HG03060 (cell line): ENCODE measurements around the gene CPM.
"Not testable (repeated sequence)": the region's sequence is repeated elsewhere in the genome, so short reads cannot be mapped to it uniquely, and the experiment has no call there.

ENCODE experiments used
- ATAC-seq: cut with Tn5 transposase; IDR thresholded peaks from one replicate; pipeline ENCODE4 v1.9.1; 2021; ENCODE audit warnings: low read depth, moderate number of reproducible peaks; ENCODE audit not compliant: unreplicated experiment

Gene CPM

DNA sequence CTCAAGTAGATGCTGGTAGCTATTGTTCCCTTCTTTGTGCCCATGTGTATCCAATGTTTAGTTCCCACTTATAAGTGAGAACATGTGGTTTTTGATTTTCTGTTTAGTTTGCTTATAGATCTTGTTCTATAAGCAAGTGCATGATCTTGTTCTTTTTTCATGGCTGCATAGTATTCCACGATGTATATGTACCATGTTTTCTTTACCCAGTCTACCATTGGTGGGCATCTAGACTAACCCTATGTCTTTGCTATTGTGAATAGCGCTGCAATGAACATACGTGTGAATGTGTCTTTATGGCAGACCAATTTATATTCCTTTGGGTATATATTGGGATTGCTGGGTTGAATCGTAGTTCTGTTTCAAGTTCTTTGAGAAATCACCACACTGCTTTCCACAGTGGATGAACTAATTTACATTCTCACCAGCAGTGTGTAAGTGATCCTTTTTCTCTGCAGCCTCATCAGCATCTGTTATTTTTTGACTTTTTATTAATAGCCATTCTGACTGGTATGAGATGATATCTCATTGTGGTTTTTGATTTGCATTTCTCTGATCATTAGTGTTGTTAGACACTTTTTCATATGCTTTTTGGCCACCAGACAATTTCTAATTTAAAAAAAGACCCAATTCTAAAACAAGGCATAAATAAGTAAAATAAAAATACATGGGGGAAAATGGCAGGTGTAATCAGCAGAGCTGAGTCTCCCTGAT, 50.6 kb downstream of the CPM start:
- ATAC-seq: no peak

DNA sequence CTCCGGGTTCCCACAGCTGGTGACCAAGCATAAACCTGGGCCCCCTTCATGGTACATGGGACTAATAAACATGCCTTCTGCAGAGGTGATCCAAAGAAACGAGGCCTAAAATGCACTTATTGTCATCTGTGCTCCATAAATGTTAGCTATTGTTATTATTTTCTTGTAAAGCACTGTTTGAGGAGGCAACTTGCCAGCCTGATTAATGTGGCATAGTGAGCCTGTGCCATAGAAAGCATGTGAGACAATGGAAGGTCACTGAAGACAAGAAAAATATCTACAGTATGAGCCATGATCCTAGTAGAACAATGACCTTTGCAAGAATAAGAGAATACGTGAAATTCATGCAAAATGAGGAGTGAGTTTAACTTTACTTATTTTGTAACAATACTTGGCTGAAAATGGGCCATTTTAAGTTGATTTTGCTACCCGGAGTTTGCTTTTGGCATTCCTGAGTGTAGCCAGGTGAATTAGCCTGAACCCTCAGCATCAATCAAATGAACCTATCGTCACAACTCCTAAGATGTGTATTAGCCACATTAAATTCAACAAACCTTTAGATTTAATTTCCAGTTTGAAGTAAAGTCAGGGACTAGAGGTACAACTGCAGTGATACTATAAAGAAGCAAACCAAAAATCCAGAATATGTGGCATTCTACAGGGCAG, 52.2 kb downstream of the CPM start:
- ATAC-seq: no peak

DNA sequence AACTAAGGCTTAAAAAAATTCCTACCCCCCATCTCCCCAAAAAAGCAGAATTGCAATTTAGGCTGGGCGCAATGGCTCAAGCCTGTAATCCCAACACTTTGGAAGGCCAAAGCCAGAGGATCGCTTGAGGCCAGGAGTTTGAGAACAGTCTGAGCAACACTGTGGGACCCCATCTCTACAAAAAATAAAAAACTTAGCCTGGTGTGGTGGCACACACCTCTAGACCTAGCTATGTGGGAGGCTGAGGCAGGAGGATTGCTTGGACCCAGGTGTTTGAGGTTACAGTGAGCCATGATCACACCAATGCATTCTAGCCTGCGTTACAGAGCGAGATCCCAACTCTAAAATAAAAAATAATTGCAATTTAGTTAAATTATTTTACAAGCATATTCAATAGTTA, 54.1 kb downstream of the CPM start:
- no peak for ATAC-seq

DNA sequence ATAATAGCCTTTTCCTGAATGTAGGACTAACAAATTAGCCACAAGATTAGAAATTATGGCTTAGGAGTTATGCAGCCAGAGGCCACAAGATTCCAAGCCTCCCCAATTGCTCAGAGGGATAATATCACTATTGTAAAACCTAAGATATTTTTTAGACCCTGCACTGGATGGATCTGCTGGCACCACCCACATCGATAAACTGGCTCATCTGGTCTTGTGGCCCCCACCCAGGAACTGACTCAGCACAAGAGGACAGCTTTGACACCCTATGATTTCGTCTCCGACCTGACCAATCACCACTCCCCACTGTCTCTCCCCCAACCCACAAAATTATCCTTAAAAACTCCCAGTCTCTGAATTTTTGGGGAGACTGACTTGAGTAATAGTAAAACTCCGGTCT, 54.7 kb downstream of the CPM start:
- ATAC-seq: no peak

DNA sequence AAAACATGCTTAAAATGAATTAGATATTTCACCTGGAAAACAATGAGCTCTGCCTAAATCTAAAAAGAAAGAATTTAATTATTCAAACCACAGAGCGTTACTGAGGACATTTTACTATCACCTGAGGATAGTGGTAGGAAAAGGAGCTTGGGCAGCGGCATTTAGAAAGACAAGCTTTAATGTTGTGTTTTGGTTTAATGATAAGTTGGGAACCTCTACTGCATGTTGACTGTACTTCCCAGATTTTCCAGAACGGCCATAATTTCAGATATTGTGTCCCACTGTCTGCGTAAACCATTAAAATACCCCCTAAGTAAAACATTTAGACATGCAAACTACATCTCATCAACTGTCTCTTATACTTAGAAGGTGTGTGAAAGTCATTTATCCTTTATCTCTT, 55.4 kb downstream of the CPM start:
- ATAC-seq: no peak

- ATAC-seq: no peak
These were observed 56.5 kb downstream of the CPM start for GRCh38 chr12:68876461-68876860.

DNA sequence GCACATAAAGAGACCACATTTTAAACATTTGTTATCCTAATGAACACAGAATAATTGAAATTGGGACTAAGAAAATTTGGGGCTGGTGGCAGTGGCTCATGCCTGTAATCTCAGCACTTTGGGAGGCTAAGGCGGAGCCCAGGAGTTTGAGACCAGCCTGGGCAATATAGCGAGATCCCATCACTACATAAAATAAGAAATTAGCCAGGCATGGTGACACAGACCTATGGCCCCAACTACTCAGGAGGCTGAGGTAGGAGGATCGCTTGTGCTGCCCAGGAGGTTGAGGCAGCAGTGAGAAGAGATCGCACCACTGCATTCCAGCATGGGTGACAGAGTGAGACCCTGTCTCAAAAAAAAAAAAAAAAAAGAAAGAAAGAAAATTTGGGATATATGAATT, 59.7 kb downstream of the CPM start:
- ATAC-seq: no peak

- peak; percentile 67 for ATAC-seq
These were observed 61.0 kb downstream of the CPM start for GRCh38 chr12:68871921-68872320.

DNA sequence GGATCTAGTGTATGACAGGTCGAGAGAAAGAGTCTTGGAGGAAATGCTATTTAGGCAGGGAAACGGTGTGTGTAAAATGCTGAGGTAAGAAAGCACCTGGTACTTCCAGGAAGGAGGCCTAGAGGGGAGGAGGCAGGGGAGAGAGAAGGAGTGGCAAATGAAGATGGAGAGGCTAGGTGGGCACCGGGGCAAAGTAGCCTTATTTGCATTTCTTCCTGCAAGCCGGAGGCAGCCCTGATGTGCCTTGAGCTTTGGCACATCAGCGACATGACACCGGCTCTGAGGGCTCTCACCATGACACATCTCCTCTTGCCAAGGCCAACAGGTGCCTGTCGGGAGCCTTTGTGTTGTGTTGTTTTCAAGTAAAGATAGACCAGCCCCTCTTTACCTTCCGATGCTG, 61.6 kb downstream of the CPM start:
- no peak for ATAC-seq

GRCh38 chr12:68870443-68870842, 62.5 kb downstream of the CPM start:
- ATAC-seq: no peak

GRCh38 chr12:68870011-68870410, 63.0 kb downstream of the CPM start:
- no peak for ATAC-seq

DNA sequence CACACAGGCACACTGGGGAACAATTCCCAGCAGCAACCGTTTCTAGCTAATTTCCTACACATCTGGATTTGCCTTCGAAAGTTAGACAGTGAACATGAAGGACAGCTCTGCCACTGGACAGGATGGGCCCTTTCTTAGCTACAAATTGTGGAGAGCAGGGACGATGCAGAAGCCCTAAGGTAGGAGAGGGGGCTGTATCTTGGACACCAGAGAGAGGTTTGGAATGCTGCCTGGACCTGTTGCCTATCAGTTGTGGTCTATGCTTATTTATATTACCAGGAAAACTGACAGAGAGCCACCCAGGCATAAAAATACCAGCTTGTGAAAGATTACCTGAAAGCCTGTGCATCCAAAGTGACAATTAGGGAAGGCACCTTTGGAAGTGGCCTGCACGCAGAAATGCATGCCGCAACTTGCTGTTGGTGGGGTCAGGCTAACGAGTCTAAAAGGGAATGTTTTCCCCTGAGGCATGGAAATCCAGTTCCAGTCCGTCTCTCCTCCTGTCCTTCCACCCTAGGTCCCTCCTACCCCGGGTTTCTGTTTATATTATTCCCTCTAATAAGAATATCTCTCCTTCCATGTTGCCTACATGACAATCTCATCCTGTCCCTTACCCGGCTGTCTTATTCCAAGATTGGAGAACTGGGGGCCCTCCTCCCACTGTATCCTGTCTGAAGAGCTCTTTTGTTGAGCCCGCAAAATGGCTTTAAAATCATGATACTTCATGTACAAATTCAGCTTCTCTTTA, 64.8 kb downstream of the CPM start:
- no peak for ATAC-seq

DNA sequence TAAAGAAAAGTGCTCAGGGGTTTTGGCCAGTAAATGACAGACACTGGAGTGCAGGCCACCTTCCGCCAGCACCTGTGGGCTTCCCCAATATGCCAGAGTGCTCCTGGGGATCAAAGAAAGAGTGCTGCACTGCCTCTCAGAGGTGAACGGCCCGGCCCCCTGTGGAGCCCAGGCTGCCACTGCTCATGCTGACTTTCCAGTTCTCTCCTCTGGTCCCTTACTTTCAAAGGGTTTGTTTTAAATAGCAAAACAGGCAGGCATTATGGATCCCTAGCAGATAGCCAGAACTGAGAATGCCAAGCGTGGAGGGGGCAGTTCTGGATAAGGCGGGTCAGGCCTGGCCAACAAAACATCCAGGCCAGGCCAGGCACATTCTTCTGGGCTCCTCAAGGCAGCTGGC, 65.4 kb downstream of the CPM start:
- ATAC-seq: no peak

DNA sequence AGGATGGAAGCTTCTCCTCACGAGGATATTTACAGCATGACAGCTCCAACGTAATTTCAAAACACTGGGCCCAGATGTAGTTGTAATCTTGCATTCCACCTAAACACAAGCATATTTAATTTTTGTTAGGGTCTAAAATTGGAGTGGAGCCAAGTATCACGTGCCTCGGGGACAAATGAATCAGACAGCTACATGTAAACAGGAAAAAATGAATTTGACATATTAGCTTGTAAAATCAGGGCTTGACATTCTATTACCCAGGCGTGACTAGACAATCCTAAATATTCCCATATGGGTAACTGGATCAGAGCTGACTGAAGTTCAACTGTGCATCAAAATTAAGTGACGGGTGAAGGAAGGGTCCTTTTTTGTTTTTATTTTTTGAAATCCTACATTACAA, 66.0 kb downstream of the CPM start:
- ATAC-seq: no peak

DNA sequence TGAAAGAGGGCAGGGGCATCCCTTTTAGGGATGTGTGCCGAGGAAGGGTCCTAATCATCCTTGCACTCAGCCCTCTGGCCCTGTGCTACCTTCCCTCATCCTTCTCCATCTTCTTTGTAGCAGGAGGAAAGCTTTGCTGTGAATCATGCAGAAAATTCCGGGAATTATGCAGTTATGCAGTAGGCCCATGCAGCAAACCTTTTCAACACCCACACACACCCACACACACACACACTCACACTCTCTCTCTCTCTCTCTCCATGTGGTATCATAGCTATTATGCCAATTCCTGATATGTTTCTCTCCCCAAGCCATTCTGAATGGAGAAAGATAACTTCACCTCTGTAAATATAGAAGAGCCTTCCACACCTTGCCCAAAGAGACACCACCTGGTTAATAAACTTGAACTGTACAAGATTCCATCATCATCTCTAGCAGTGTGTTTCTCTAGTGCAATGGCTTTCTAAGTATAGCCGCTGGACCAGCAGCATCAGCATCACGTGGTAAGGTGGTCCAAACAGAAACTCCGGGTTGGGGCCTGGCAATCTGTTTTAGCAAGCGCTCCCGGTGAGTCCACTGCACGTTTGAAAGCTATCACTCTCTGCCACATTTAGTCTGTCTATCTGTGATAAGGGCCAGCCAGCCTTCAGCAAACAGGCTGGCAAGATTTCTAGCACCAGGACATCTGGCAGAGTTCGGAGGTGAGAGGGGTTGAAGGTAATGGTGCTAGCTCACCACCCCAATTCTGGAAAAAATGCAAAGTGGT, 67.4 kb downstream of the CPM start:
- ATAC-seq: no peak

DNA sequence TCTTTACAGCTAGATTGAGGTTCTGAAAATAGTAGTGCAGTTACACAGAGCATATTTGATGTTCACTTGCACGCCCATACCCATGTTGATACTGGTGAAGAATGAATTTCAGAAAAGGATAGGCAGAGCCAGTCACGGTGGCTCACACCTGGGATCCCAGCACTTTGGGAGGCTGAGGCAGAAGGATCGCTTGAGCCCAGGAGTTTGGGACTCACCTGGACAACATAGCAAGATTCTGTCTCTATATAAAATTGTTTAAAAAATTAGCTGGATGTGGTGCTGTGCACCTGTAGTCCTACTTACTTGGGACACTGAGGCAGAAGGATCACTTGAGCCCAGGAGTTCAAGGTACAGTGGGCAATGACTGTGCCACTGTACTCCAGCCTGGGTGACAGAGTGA, 68.4 kb downstream of the CPM start:
- no peak for ATAC-seq

- ATAC-seq: not testable (repeated sequence)
These were observed 69.0 kb downstream of the CPM start for GRCh38 chr12:68863886-68864454.

DNA sequence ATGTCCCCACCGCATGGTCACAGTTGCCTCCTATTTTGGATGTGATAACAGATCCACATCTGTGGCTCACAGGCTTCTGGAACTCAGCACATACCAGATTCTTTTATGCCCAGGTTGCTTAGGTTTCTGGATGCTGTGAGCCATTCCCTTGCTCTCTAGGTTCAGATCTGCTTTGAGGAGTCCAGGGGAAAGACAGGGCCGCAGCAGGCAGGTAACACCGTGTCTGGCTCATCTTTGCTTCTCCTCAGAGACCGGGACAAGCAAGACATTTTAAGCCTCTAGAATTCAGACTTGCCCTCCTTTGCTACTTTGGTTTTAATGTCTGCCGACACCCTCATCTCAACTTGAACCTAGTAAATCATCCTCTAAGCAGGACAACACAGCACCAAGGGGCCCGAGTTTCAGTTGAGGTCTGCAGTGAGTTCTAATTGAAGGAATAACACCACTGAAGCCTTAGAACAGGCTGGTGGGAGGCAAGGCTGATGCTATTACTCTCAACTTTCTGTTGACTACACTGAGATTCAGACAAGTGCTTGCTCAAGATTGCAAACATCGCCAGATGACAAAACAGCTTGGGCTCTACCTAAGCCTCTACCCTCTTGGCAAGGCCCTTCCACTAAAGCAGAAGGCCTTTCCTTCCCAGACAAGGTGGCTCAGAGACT, 69.7 kb downstream of the CPM start:
- no peak for ATAC-seq

DNA sequence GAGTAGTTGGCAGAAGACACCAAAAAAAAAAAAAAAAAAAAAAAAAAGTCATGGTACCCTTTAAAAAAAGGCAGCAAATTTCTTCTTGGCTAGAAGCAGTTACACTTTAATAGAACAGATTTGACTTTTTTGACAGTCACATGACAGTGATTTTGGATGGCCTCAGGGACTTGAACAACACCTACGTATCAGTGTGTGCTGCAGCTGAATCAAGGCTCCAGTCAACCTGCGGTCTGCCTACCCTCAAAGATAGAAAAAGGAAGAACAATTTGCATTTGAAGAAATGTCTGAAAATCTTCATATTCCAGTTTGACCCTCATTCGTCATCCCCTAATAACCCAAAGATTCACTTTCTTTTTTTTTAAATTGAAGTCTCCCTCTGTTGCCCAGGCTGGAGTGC, 71.1 kb downstream of the CPM start:
- no peak for ATAC-seq

GRCh38 chr12:68856510-68856909, 76.5 kb downstream of the CPM start:
- no peak for ATAC-seq
